Tibial nerve (tissue), 4 donors: ENCODE results near the gene OSBPL10. TPM values are rescaled to one million over a fixed set of nuclear protein-coding genes. Genes with fewer than 3 reads are reported as not detected.

ENCODE experiments used
- DNase-seq, 2 donors: peaks; one replicate each; pipeline ENCODE4 v3.0.0-alpha.2; 2019; ENCODE audit warnings: low spot score in 2 of 2
- H3K27ac ChIP-seq, 4 donors: fragments of 200-600 bp; sonication (generic) in 3 of 4; one replicate each; pipeline ENCODE4 v1.5.1; 2017 to 2019; ENCODE audit warnings: mild to moderate bottlenecking in 1 of 4
- H3K27me3 ChIP-seq, 2 donors: fragments of 200-600 bp; sonication (generic) in 1 of 2; one replicate each; pipeline versions ENCODE4 v1.5.1 to v1.6.0; 2017 to 2019
- H3K36me3 ChIP-seq, 3 donors: fragments of 200-600 bp; sonication (generic); one replicate each; pipeline ENCODE4 v1.5.1; 2018 to 2019
- H3K4me1 ChIP-seq, 4 donors: fragments of 200-600 bp; sonication (generic) in 3 of 4; one replicate each; pipeline ENCODE4 v1.5.1; 2017 to 2019
- H3K4me3 ChIP-seq, 4 donors: fragments of 200-600 bp; sonication (generic) in 3 of 4; one replicate each; pipeline ENCODE4 v1.5.1; 2017 to 2019; ENCODE audit warnings: mild to moderate bottlenecking in 1 of 4, moderate library complexity in 1 of 4
- H3K9me3 ChIP-seq, 4 donors: fragments of 200-600 bp; sonication (generic) in 3 of 4; one replicate each; pipeline ENCODE4 v1.5.1; 2017 to 2019
- CTCF ChIP-seq, 5 experiments: fragments of 200-600 bp in 3 of 5; fragments of 450-650 bp in 2 of 5; sonication (generic) in 3 of 5; IDR thresholded peaks; one replicate each; pipeline ENCODE4 v1.5.1; 2016 to 2019; ENCODE audit warnings: antibody characterized with exemption in 5 of 5, mild to moderate bottlenecking in 3 of 5, moderate library complexity in 2 of 5
- EP300 ChIP-seq, 2 donors: sonication (generic); formaldehyde crosslinking; IDR thresholded peaks; one replicate each; pipeline ENCODE4 v1.6.1; 2017; ENCODE audit warnings: antibody characterized with exemption in 2 of 2, mild to moderate bottlenecking in 1 of 2
- POLR2A ChIP-seq, 2 donors: fragments of 450-650 bp; IDR thresholded peaks; one replicate each; pipeline ENCODE4 v1.6.1; 2017; ENCODE audit warnings: antibody characterized with exemption in 2 of 2, mild to moderate bottlenecking in 2 of 2, moderate library complexity in 2 of 2
- WGBS, 2 donors: methylation state at CpG; one replicate each; pipeline ENCODE4 v1.1.5; 2018; 5-methylcytosine and 5-hydroxymethylcytosine counted together
- total RNA-seq, 4 donors: library from RNA; depleted of rRNA; stranded (reverse); fragments of >200 nt; gene quantifications; one replicate each; pipeline ENCODE4 v1.1.0, GENCODE V29; 2016

The OSBPL10 gene
- total RNA-seq, 4 donors from 2014 or later = 45.0 to 79.2 (median 60.4) TPM

DNA sequence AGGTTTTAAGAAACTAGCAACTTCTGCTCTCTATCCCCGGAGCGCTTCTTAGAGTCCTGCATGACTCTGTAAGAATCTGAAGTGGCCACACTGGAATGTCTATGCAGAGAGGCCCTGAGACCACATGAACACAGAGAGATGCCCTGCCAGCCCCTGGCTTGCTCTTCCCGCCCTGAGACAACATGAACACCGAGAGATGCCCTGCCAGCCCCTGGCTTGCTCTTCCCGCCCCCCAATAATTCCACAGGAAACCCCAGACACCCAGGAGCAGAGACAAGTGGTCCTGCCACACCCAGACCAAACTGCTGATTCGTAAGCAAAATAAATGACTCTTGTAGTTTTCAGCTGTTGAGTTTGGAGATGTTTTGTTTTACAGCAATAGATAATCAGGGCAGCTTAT, 166.1 kb downstream of the OSBPL10 start:
- Histone ChIP-seq H3K4me1 (no peaks in the 10 kb centered on the region), H3K4me3 (no peak overlapping the region), H3K27ac (no peak overlapping the region), H3K9me3 (peaks cover 0 to 5% (median 0%) of the 10 kb centered on the region in 4 donors), H3K27me3 (no peaks in the 10 kb centered on the region), H3K36me3 (peaks cover 0 to 5% (median 0%) of the 10 kb centered on the region in 3 donors)
- TF ChIP-seq POLR2A (IDR thresholded peaks at IDR 0.05) (no peak), CTCF (IDR thresholded peaks at IDR 0.05) (no peak), EP300 (IDR thresholded peaks at IDR 0.05) (no peak)
- no peak for DNase-seq
- WGBS, 2 donors = 72 to 82% methylated on average over 6 of the region's 6 CpGs

DNA sequence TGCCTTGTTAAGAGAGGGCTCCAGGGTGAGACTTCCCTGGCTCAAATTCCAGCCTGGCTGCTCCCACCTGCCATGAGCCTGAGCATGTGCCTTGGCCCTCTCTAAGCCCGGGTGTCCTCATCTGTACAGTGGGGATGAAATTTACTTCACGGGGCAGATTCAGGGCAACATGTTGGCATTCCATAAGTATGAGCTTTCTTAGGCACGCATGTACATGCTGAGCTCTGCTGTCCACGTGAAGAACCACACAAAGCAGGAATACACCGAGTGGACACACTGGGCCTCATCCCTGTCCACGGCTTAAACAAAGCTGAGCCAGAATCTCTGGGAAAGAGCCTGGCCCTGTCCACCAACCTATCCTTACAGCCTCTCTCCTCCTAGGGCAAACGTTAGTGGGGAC, 167.4 kb downstream of the OSBPL10 start:
- DNase-seq = no peak
- H3K36me3 ChIP-seq = peaks cover 0 to 5% (median 0%) of the 10 kb centered on the region in 3 donors
- H3K4me3 ChIP-seq = no peak overlapping the region
- no peaks in the 10 kb centered on the region for H3K4me1 ChIP-seq
- H3K27me3 ChIP-seq = no peaks in the 10 kb centered on the region
- H3K27ac ChIP-seq = no peak overlapping the region
- 86 to 93% methylated on average over 7 of the region's 7 CpGs for WGBS, 2 donors
- TF ChIP-seq EP300 (IDR thresholded peaks at IDR 0.05) = no peak
- no peak for TF ChIP-seq POLR2A (IDR thresholded peaks at IDR 0.05)
- TF ChIP-seq CTCF (IDR thresholded peaks at IDR 0.05) = no peak
- H3K9me3 ChIP-seq = peaks cover 0 to 5% (median 0%) of the 10 kb centered on the region in 4 donors

DNA sequence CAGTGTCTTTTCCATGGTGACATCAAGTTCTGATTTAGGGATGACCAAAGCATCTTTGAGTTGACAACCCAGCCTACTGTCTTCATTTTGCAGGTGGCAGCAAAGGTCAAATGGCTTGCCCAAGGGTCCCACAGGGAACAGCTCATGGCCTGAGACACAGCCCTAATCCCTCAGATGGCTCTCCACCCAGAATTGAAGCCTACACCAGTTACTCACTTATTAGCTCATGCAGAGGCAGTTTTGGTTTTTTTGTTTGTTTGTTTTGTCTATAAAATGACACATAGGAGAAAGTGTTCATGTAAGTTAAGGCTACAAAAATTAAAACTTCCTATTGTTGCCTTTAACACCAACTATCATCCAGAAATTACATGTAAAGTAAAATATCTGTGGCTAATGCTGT, 167.9 kb downstream of the OSBPL10 start:
- Histone ChIP-seq H3K27me3 (no peaks in the 10 kb centered on the region), H3K4me1 (no peaks in the 10 kb centered on the region), H3K4me3 (no peak overlapping the region), H3K27ac (no peak overlapping the region), H3K36me3 (peaks cover 0 to 5% (median 0%) of the 10 kb centered on the region in 3 donors), H3K9me3 (peaks cover 0 to 5% (median 0%) of the 10 kb centered on the region in 4 donors)
- no peak for TF ChIP-seq POLR2A (IDR thresholded peaks at IDR 0.05)
- TF ChIP-seq CTCF (IDR thresholded peaks at IDR 0.05) = no peak
- TF ChIP-seq EP300 (IDR thresholded peaks at IDR 0.05) = no peak
- no peak for DNase-seq

- H3K4me3 ChIP-seq = no peak overlapping the region
- H3K9me3 ChIP-seq = peaks cover 0 to 5% (median 0%) of the 10 kb centered on the region in 4 donors
- no peak for DNase-seq
- TF ChIP-seq CTCF (IDR thresholded peaks at IDR 0.05) = no peak
- H3K4me1 ChIP-seq = peaks cover 0 to 1% (median 0%) of the 10 kb centered on the region in 4 donors
- 91 to 96% methylated on average over 10 to 11 of the region's 11 CpGs for WGBS, 2 donors
- peaks cover 0 to 5% (median 0%) of the 10 kb centered on the region in 3 donors for H3K36me3 ChIP-seq
- no peaks in the 10 kb centered on the region for H3K27me3 ChIP-seq
- H3K27ac ChIP-seq = no peak overlapping the region
These were observed 170.1 kb downstream of the OSBPL10 start for GRCh38 chr3:31810991-31811433.

DNA sequence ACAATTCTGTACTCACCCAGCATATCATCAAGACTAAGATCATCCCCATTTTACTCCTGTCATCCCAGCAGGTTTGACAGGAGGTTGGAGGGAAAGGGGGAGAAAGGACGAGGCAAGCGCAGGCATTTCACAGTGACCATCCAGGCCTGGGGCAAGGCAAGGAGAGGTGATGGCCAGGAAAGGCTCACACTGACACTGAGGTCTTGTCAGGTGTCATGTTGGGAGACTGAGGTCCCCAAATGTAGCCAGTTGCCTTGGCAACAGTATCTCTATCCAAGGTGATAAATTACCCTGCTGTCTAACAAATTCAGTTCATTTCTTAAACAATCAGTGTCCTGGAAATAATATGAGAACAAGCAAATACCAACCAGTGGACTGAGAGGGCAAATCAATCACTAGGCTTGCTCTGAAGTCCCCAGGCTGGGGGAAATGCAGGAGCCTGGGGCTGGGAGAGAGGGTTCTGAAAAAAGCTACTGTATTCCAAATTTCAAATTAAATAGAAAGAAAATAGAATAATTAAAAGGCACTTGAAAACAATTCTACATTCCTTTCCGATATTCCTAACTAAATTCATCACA, 172.8 kb downstream of the OSBPL10 start:
- WGBS, 2 donors = 76 to 81% methylated on average over 3 of the region's 3 CpGs
- H3K4me3 ChIP-seq = no peak overlapping the region
- TF ChIP-seq POLR2A (IDR thresholded peaks at IDR 0.05) = no peak
- no peak for TF ChIP-seq CTCF (IDR thresholded peaks at IDR 0.05)
- no peak for TF ChIP-seq EP300 (IDR thresholded peaks at IDR 0.05)
- H3K36me3 ChIP-seq = peaks cover 0 to 5% (median 0%) of the 10 kb centered on the region in 3 donors
- H3K27ac ChIP-seq = no peak overlapping the region
- H3K4me1 ChIP-seq = peaks cover 0 to 10% (median 3%) of the 10 kb centered on the region in 4 donors
- H3K27me3 ChIP-seq = no peaks in the 10 kb centered on the region
- DNase-seq = no peak
- peaks cover 0 to 5% (median 0%) of the 10 kb centered on the region in 4 donors for H3K9me3 ChIP-seq
